Measurements from ENCODE around the gene TRAPPC2. TPM values are rescaled to one million over a fixed set of nuclear protein-coding genes. Genes with fewer than 3 reads are reported as not detected.

TRAPPC2 gene
- total RNA-seq, 6 experiments from 2014 or later: 9.2 to 13.8 (median 10.2) TPM

GRCh38 chrX:13716455-13716854 lies 18.0 kb downstream of the TRAPPC2 start:
- Mint-ChIP-seq H3K4me3 (no peak overlapping the region), H3K36me3 (ENCODE audit: low read depth) (peaks cover 24% of the 10 kb centered on the region), H3K27ac (no peak overlapping the region; the same call in 1 of the 2 replicates), H3K9me3 (no peaks in the 10 kb centered on the region), H3K4me1 (ENCODE audit: low read depth) (peaks cover 9% of the 10 kb centered on the region), H3K27me3 (ENCODE audit: insufficient read depth) (no peaks in the 10 kb centered on the region)
- no peak for TF ChIP-seq CTCF (IDR thresholded peaks at IDR 0.05)
- DNase-seq: no peak

DNA sequence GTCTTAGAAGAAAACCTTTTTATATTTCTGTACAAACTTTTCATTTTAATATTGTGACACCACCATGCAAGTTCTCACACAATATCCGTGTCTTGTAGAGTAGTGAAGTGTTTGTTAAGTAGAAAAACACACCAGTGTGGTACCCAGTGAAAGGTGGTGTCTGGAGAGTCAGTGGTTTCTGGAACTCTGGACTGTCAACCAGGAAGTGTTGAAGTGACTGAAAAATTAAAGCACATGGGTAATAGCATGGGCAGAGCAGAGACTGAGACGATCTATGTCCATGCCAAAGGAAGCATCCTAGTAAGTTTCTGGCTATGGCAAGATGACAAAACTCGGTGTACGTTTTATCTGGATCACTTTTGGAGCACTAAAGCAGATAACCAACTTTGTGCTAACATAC lies 23.3 kb downstream of the TRAPPC2 start:
- H3K4me1 Mint-ChIP-seq (ENCODE audit: low read depth): no peaks in the 10 kb centered on the region
- no peak overlapping the region for H3K4me3 Mint-ChIP-seq
- H3K27ac Mint-ChIP-seq: no peak overlapping the region
- H3K36me3 Mint-ChIP-seq (ENCODE audit: low read depth): peaks cover 18% of the 10 kb centered on the region
- no peaks in the 10 kb centered on the region for H3K9me3 Mint-ChIP-seq
- no peak for DNase-seq
- no peak for TF ChIP-seq CTCF (IDR thresholded peaks at IDR 0.05)
- no peaks in the 10 kb centered on the region; the same call in 1 of the 2 replicates for H3K27me3 Mint-ChIP-seq (ENCODE audit: insufficient read depth)

GRCh38 chrX:13703589-13703988 lies 30.8 kb downstream of the TRAPPC2 start:
- no peak overlapping the region for H3K4me3 Mint-ChIP-seq
- no peak for TF ChIP-seq CTCF (IDR thresholded peaks at IDR 0.05)
- H3K27ac Mint-ChIP-seq: peak overlapping the region; percentile 6; the same call in 1 of the 2 replicates
- peaks cover 19% of the 10 kb centered on the region for H3K4me1 Mint-ChIP-seq (ENCODE audit: low read depth)
- H3K27me3 Mint-ChIP-seq (ENCODE audit: insufficient read depth): no peaks in the 10 kb centered on the region
- H3K36me3 Mint-ChIP-seq (ENCODE audit: low read depth): no peaks in the 10 kb centered on the region; the same call in 1 of the 2 replicates
- no peaks in the 10 kb centered on the region for H3K9me3 Mint-ChIP-seq
- no peak for DNase-seq

GRCh38 chrX:13703135-13703534 lies 31.3 kb downstream of the TRAPPC2 start:
- H3K36me3 Mint-ChIP-seq (ENCODE audit: low read depth): no peaks in the 10 kb centered on the region; the same call in 1 of the 2 replicates
- DNase-seq: no peak
- TF ChIP-seq CTCF (IDR thresholded peaks at IDR 0.05): no peak
- no peak overlapping the region for H3K27ac Mint-ChIP-seq
- H3K9me3 Mint-ChIP-seq: no peaks in the 10 kb centered on the region
- H3K4me1 Mint-ChIP-seq (ENCODE audit: low read depth): peaks cover 19% of the 10 kb centered on the region
- no peak overlapping the region for H3K4me3 Mint-ChIP-seq
- H3K27me3 Mint-ChIP-seq (ENCODE audit: insufficient read depth): no peaks in the 10 kb centered on the region

GRCh38 chrX:13702111-13702789 lies 32.2 kb downstream of the TRAPPC2 start:
- H3K27ac Mint-ChIP-seq: no peak overlapping the region

More at GRCh38 chrX:13702111-13702789, 32.2 kb downstream of the TRAPPC2 start:
- peaks cover 21% of the 10 kb centered on the region for H3K4me1 Mint-ChIP-seq (ENCODE audit: low read depth)
- H3K36me3 Mint-ChIP-seq (ENCODE audit: low read depth): no peaks in the 10 kb centered on the region; the same call in 1 of the 2 replicates
- no peak overlapping the region for H3K4me3 Mint-ChIP-seq
- H3K9me3 Mint-ChIP-seq: no peaks in the 10 kb centered on the region
- no peak for TF ChIP-seq CTCF (IDR thresholded peaks at IDR 0.05)
- no peak for DNase-seq
- H3K27me3 Mint-ChIP-seq (ENCODE audit: insufficient read depth): no peaks in the 10 kb centered on the region

Data from HFFc6 (cell line).